ENCODE measurements around the gene LMAN1. TPM values are rescaled to one million over a fixed set of nuclear protein-coding genes. Genes with fewer than 3 reads are reported as not detected.

Gene LMAN1, protein sequence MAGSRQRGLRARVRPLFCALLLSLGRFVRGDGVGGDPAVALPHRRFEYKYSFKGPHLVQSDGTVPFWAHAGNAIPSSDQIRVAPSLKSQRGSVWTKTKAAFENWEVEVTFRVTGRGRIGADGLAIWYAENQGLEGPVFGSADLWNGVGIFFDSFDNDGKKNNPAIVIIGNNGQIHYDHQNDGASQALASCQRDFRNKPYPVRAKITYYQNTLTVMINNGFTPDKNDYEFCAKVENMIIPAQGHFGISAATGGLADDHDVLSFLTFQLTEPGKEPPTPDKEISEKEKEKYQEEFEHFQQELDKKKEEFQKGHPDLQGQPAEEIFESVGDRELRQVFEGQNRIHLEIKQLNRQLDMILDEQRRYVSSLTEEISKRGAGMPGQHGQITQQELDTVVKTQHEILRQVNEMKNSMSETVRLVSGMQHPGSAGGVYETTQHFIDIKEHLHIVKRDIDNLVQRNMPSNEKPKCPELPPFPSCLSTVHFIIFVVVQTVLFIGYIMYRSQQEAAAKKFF
- polyA plus RNA-seq (2013): 125 and 137 TPM in 2 replicates

DNA sequence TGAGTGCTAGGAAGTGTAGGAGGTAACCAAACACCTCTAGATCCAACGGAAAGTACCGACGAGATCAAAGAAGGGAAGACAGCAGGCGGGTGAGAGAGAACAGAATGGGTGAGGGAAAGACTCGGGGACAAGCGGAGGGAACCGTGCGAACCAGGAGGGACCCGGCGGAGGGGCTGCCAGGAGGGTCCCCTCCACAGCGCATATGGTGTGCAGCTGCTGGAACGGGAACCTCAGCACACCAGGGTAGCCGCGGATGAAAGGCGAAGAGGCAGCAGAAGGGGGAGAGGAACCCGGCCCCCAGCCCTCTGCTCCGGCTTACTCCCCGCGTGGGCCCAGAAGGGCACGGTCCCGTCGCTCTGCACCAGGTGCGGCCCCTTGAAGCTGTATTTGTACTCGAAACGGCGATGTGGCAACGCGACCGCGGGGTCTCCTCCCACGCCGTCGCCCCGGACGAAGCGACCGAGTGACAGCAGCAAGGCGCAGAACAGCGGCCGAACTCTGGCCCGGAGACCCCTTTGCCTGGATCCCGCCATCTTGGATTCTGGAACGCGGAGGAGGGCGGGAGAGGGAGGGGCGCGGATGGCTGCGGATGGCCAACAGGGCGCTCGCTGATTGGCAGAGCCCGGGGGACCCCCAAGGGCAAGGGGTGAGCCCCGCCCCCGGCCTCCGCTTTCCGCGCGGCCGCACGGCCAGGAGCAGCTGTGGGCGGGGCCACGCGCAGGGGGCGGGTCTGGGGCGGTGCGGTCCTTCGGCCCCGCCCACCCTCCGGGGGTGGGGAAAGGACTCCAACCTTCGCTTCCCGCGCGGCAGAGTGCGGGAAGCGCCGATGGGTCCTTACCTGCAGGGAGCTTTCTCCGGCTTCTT lies at the start of gene LMAN1:
LMAN1 (minus strand) TSS at position 554 of the 864 bp plus-strand sequence; CDS start at position 533, 21 bp downstream.
- H4K91ac ChIP-seq (ENCODE audit: low read depth, low read length): peak within 1 kb of the TSS; percentile 92
- H3K4ac ChIP-seq (ENCODE audit: low read depth, low read length): peak within 1 kb of the TSS; percentile 60
- H3K18ac ChIP-seq (ENCODE audit: low read length): peak within 1 kb of the TSS; percentile 84
- H3K27ac ChIP-seq (ENCODE audit: low read depth, low read length): peak within 1 kb of the TSS; percentile 36
- H2BK12ac ChIP-seq (ENCODE audit: low read length): peak within 1 kb of the TSS; percentile 12
- H3K36me3 ChIP-seq (ENCODE audit: control insufficient read depth in 1 of 2, insufficient read depth in 2 of 2, low read length in 2 of 2): peaks cover 0 to 5% of the 10 kb centered on the region in 2 experiments
- H3K23ac ChIP-seq (ENCODE audit: low read length): no peak within 1 kb of the TSS
- peak within 1 kb of the TSS; percentile 99 for H3K9ac ChIP-seq (ENCODE audit: low read length)
- peak within 1 kb of the TSS; percentile 78 for H2AFZ ChIP-seq (ENCODE audit: insufficient read depth, low read length, poor library complexity)
- peak within 1 kb of the TSS; percentile 92 for H2BK120ac ChIP-seq (ENCODE audit: insufficient read depth, low read length, poor library complexity)
- DNase-seq: peak; percentile 93 to 97
- peak within 1 kb of the TSS; percentile 97 for H3K14ac ChIP-seq (ENCODE audit: low read length)
- H2BK5ac ChIP-seq (ENCODE audit: low read depth, low read length, poor library complexity): peak within 1 kb of the TSS; percentile 84
- peaks cover 0 to 1% of the 10 kb centered on the region in 2 experiments for H3K4me1 ChIP-seq (ENCODE audit: control insufficient read depth in 1 of 2, insufficient read depth in 2 of 2, low read length in 2 of 2)
- H3K9me3 ChIP-seq (ENCODE audit: insufficient read depth, low read depth, low read length): no peaks in the 10 kb centered on the region
- peaks cover 5% of the 10 kb centered on the region for H3K79me2 ChIP-seq (ENCODE audit: control insufficient read depth, insufficient read depth, low read length, poor library complexity)
- H4K8ac ChIP-seq (ENCODE audit: low read depth, low read length): peak within 1 kb of the TSS; percentile 98
- H3K27me3 ChIP-seq (ENCODE audit: insufficient read depth, low read length): no peaks in the 10 kb centered on the region
- H2AK5ac ChIP-seq (ENCODE audit: low read length): peak within 1 kb of the TSS; percentile 73
- peak within 1 kb of the TSS; percentile 68 for H4K12ac ChIP-seq (ENCODE audit: low read depth, low read length)
- peak within 1 kb of the TSS; percentile 69 for H3K4me2 ChIP-seq (ENCODE audit: low read length)
- WGBS (ENCODE audit: extremely low coverage, insufficient coverage, insufficient read length): no CpG with 5 or more reads among the region's 76 CpGs
- peak within 1 kb of the TSS; percentile 100 for H3K4me3 ChIP-seq (ENCODE audit: low read depth, low read length)
- peaks cover 5% of the 10 kb centered on the region for H3K79me1 ChIP-seq (ENCODE audit: low read length)

DNA sequence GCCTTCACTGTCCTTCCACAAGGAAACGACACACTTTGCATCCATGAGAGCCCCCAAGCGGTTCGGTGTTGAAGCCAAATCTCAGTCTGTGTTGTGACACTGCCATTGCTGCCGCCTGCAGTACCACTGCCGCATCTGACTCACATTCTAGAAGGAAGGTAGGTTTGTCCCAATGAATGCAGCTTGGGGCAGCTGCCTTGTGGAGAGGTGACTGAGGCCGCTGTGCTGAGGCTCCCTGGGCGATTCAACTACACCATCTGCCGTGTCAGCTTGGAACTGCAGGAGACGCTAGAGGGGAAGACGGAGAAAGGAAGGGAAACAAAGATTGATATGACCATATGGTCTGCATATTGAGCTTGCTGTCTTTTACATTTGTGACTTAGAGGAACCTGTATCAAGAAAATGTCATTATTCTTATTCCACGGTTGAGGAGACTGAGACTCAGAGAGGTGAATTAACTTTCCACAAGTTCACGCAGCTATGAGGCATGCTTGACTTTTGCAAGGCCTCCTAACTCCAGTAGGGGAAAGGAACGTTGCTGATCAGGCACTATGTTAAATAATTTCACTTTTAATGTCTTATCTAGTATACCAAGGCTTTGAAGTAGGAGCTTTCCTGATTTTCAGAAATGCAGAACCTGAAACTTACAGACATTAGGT lies 43.5 kb upstream of the LMAN1 start:
- H4K91ac ChIP-seq (ENCODE audit: low read depth, low read length): no peak overlapping the region
- no peak overlapping the region for H4K12ac ChIP-seq (ENCODE audit: low read depth, low read length)
- DNase-seq: peak; percentile 87 to 93
- H2BK5ac ChIP-seq (ENCODE audit: low read depth, low read length, poor library complexity): no peak overlapping the region
- no peaks in the 10 kb centered on the region for H3K9me3 ChIP-seq (ENCODE audit: insufficient read depth, low read depth, low read length)
- peaks cover 2% of the 10 kb centered on the region for H3K79me1 ChIP-seq (ENCODE audit: low read length)
- no peak overlapping the region for H3K23ac ChIP-seq (ENCODE audit: low read length)
- no peak overlapping the region for H4K8ac ChIP-seq (ENCODE audit: low read depth, low read length)
- H3K14ac ChIP-seq (ENCODE audit: low read length): no peak overlapping the region
- H2BK120ac ChIP-seq (ENCODE audit: insufficient read depth, low read length, poor library complexity): no peak overlapping the region
- H3K4me2 ChIP-seq (ENCODE audit: low read length): no peak overlapping the region
- no peak overlapping the region for H3K9ac ChIP-seq (ENCODE audit: low read length)
- H2AFZ ChIP-seq (ENCODE audit: insufficient read depth, low read length, poor library complexity): no peak overlapping the region
- no peak overlapping the region for H3K4me3 ChIP-seq (ENCODE audit: low read depth, low read length)
- H3K18ac ChIP-seq (ENCODE audit: low read length): no peak overlapping the region
- no peak overlapping the region for H3K27ac ChIP-seq (ENCODE audit: low read depth, low read length)
- no peak overlapping the region for H3K4ac ChIP-seq (ENCODE audit: low read depth, low read length)
- H3K36me3 ChIP-seq (ENCODE audit: control insufficient read depth in 1 of 2, insufficient read depth in 2 of 2, low read length in 2 of 2): no peaks in the 10 kb centered on the region
- no peaks in the 10 kb centered on the region for H3K79me2 ChIP-seq (ENCODE audit: control insufficient read depth, insufficient read depth, low read length, poor library complexity)
- no peaks in the 10 kb centered on the region for H3K27me3 ChIP-seq (ENCODE audit: insufficient read depth, low read length)
- H2AK5ac ChIP-seq (ENCODE audit: low read length): no peak overlapping the region
- H2BK12ac ChIP-seq (ENCODE audit: low read length): no peak overlapping the region
- whole genome bisulfite sequencing (ENCODE audit: extremely low coverage, insufficient coverage, insufficient read length): no CpG with 5 or more reads among the region's 13 CpGs
- no peaks in the 10 kb centered on the region for H3K4me1 ChIP-seq (ENCODE audit: control insufficient read depth in 1 of 2, insufficient read depth in 2 of 2, low read length in 2 of 2)

DNA sequence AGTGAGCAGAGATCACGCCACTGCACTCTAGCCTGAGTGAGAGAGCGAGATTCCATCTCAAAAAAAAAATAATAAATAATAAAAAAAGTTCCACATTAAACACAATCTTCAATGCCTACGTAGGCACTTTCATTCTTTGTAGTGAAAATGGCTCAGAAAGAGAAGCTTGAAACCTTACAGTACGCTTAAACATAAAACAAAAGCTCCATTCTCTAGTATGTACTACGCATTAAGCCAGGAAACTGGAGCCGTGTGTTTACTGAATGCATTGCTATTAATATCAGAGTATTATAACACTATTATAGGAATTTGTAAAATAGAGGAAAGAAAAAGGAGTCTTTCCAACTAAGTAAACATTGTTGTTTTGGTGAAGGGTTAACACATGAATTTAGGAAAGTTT lies 41.3 kb upstream of the LMAN1 start:
- no CpG with 5 or more reads among the region's 6 CpGs for WGBS (ENCODE audit: extremely low coverage, insufficient coverage, insufficient read length)
- Histone ChIP-seq H3K27me3 (ENCODE audit: insufficient read depth, low read length) (no peaks in the 10 kb centered on the region), H3K4me2 (ENCODE audit: low read length) (no peak overlapping the region), H4K8ac (ENCODE audit: low read depth, low read length) (no peak overlapping the region), H2BK12ac (ENCODE audit: low read length) (no peak overlapping the region), H4K91ac (ENCODE audit: low read depth, low read length) (no peak overlapping the region), H3K36me3 (ENCODE audit: control insufficient read depth in 1 of 2, insufficient read depth in 2 of 2, low read length in 2 of 2) (no peaks in the 10 kb centered on the region), H3K23ac (ENCODE audit: low read length) (no peak overlapping the region), H2AFZ (ENCODE audit: insufficient read depth, low read length, poor library complexity) (no peak overlapping the region), H2BK5ac (ENCODE audit: low read depth, low read length, poor library complexity) (no peak overlapping the region), H2BK120ac (ENCODE audit: insufficient read depth, low read length, poor library complexity) (no peak overlapping the region), H3K79me2 (ENCODE audit: control insufficient read depth, insufficient read depth, low read length, poor library complexity) (no peaks in the 10 kb centered on the region), H3K18ac (ENCODE audit: low read length) (no peak overlapping the region), H3K79me1 (ENCODE audit: low read length) (peaks cover 2% of the 10 kb centered on the region), H4K12ac (ENCODE audit: low read depth, low read length) (no peak overlapping the region), H2AK5ac (ENCODE audit: low read length) (no peak overlapping the region), H3K14ac (ENCODE audit: low read length) (no peak overlapping the region), H3K4me1 (ENCODE audit: control insufficient read depth in 1 of 2, insufficient read depth in 2 of 2, low read length in 2 of 2) (no peaks in the 10 kb centered on the region), H3K9ac (ENCODE audit: low read length) (no peak overlapping the region), H3K4ac (ENCODE audit: low read depth, low read length) (no peak overlapping the region), H3K27ac (ENCODE audit: low read depth, low read length) (no peak overlapping the region), H3K9me3 (ENCODE audit: insufficient read depth, low read depth, low read length) (no peaks in the 10 kb centered on the region), H3K4me3 (ENCODE audit: low read depth, low read length) (no peak overlapping the region)
- no peak for DNase-seq
